Neuronal stem cell (in vitro differentiated cells): ENCODE data around the gene ZFPL1.

Source experiments
- DNase-seq: peaks from one replicate; pipeline ENCODE4 v3.0.0-alpha.2; 2013; ENCODE audit warnings: low spot score
- H2AFZ ChIP-seq: one replicate; pipeline ENCODE4 v1.6.1; 2013; ENCODE audit warnings: mild to moderate bottlenecking, low read length, inconsistent platforms
- H2AK5ac ChIP-seq: 2 replicates; pipeline ENCODE4 v1.6.1; 2013; ENCODE audit warnings: low read depth, mild to moderate bottlenecking, inconsistent platforms, low read length, moderate library complexity, mixed read lengths
- H2BK120ac ChIP-seq: 2 replicates; pipeline ENCODE4 v1.6.1; 2013; ENCODE audit warnings: low read depth, mild to moderate bottlenecking, inconsistent platforms, low read length, moderate library complexity, mixed read lengths
- H2BK12ac ChIP-seq: one replicate; pipeline ENCODE4 v1.6.1; 2013; ENCODE audit warnings: low read length, inconsistent platforms
- H2BK15ac ChIP-seq: 2 replicates; pipeline ENCODE4 v1.6.1; 2013; ENCODE audit warnings: mild to moderate bottlenecking, low read length, inconsistent platforms, mixed read lengths
- H2BK5ac ChIP-seq: one replicate; pipeline ENCODE4 v1.6.1; 2013; ENCODE audit warnings: inconsistent platforms, mild to moderate bottlenecking, low read length, moderate library complexity
- H3K14ac ChIP-seq: one replicate; pipeline ENCODE4 v1.6.1; 2013; ENCODE audit warnings: low read length, inconsistent platforms
- H3K18ac ChIP-seq: 2 replicates; pipeline ENCODE4 v1.6.1; 2013; ENCODE audit warnings: low read length, inconsistent platforms
- H3K23ac ChIP-seq: 2 replicates; pipeline ENCODE4 v1.6.1; 2013; ENCODE audit warnings: low read depth, mild to moderate bottlenecking, mixed read lengths, low read length, inconsistent platforms; ENCODE audit not compliant: poor library complexity
- H3K27ac ChIP-seq: replicated peaks from 3 replicates; pipeline ENCODE4 v1.5.1; 2013; ENCODE audit warnings: low read length, inconsistent platforms
- H3K27me3 ChIP-seq, 3 experiments: 2 replicates each; pipeline ENCODE4 v1.6.1; 2013; ENCODE audit warnings: low read length in 3 of 3, mild to moderate bottlenecking in 2 of 3, inconsistent platforms in 1 of 3, low read depth in 1 of 3, mixed read lengths in 1 of 3, moderate library complexity in 1 of 3; ENCODE audit not compliant: control insufficient read depth in 3 of 3, insufficient read depth in 3 of 3
- H3K36me3 ChIP-seq, 2 donors: replicated peaks in 1 of 2; 2 replicates each; pipeline ENCODE4 v1.6.1; 2013; ENCODE audit warnings: low read length in 2 of 2; ENCODE audit not compliant: control insufficient read depth in 2 of 2, insufficient read depth in 2 of 2
- H3K4ac ChIP-seq: 2 replicates; pipeline ENCODE4 v1.6.1; 2013; ENCODE audit warnings: inconsistent platforms, mild to moderate bottlenecking, low read length, moderate library complexity
- H3K4me1 ChIP-seq, 2 donors: 1 replicate in 1 of 2; 2 replicates in 1 of 2; pipeline ENCODE4 v1.6.1; 2013; ENCODE audit warnings: low read length in 2 of 2, low read depth in 1 of 2; ENCODE audit not compliant: control insufficient read depth in 2 of 2, insufficient read depth in 1 of 2
- H3K4me2 ChIP-seq: one replicate; pipeline ENCODE4 v1.6.1; 2013; ENCODE audit warnings: mild to moderate bottlenecking, low read length, inconsistent platforms; ENCODE audit not compliant: insufficient read depth, poor library complexity, severe bottlenecking
- H3K4me3 ChIP-seq, 2 donors: 2 replicates each; pipeline ENCODE4 v1.5.1; 2013; ENCODE audit warnings: low read length in 2 of 2, mild to moderate bottlenecking in 2 of 2, inconsistent platforms in 1 of 2, moderate library complexity in 1 of 2
- H3K79me1 ChIP-seq: one replicate; pipeline ENCODE4 v1.6.1; 2013; ENCODE audit warnings: low read depth, mild to moderate bottlenecking, inconsistent platforms, low read length, moderate library complexity
- H3K9ac ChIP-seq: one replicate; pipeline ENCODE4 v1.6.1; 2013; ENCODE audit warnings: mild to moderate bottlenecking, low read depth, low read length, inconsistent platforms; ENCODE audit not compliant: poor library complexity
- H3K9me3 ChIP-seq, 2 donors: replicated peaks in 1 of 2; 2 replicates each; pipeline versions ENCODE3 to v1.6.1; 2013; ENCODE audit warnings: low read length in 2 of 2, mild to moderate bottlenecking in 2 of 2, inconsistent platforms in 1 of 2, low read depth in 1 of 2, mixed read lengths in 1 of 2, moderate library complexity in 1 of 2; ENCODE audit not compliant: control insufficient read depth in 2 of 2, insufficient read depth in 1 of 2
- H4K8ac ChIP-seq: one replicate; pipeline ENCODE4 v1.6.1; 2013; ENCODE audit warnings: low read depth, mild to moderate bottlenecking, inconsistent platforms, low read length, moderate library complexity
- H4K91ac ChIP-seq: one replicate; pipeline ENCODE4 v1.6.1; 2013; ENCODE audit warnings: low read length, low read depth, mild to moderate bottlenecking, inconsistent platforms; ENCODE audit not compliant: poor library complexity
- WGBS, 2 donors: extraction: QIAGEN DNeasy Blood & Tissue Kit; methylation state at CpG; one replicate each; pipeline ENCODE4 v1.1.7; 2013; ENCODE audit warnings: missing lambda C conversion rate in 2 of 2, mixed read lengths in 1 of 2; ENCODE audit not compliant: insufficient read length in 2 of 2, insufficient replicate concordance in 1 of 2; ENCODE audit errors: extremely low coverage in 2 of 2; 5-methylcytosine and 5-hydroxymethylcytosine counted together

The ZFPL1 gene

DNA sequence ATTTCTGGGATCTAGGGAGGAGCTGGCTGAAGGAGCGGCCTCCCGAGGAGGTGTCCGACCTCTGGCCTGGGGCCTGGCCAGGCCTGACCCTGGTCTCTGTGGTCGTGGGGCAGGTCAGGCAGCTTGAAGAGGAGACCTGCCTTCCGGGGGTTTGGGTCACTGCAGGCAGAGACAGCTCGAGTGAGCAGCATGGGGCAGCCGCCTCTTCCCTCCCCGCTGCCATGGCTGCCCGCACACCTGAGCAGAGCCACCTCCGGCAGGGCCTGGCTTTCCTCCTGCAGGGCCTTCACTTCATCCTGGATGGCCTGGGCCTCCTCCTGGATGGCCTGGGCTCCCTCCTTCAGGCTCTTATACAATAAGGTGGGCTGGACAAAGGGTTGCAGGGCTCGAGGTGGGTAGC, 17.7 kb upstream of the ZFPL1 start:
- WGBS, 2 donors = no CpG with 5 or more reads among the region's 11 CpGs
- Histone ChIP-seq H3K79me1 (no peaks in the 10 kb centered on the region), H4K8ac (peak overlapping the region; percentile 86), H3K9ac (peak overlapping the region; percentile 80), H3K23ac (peak overlapping the region; percentile 1), H3K9me3 (no peaks in the 10 kb centered on the region), H2BK5ac (no peak overlapping the region), H3K27ac (no peak overlapping the region), H3K36me3 (no peaks in the 10 kb centered on the region), H3K4me2 (no peak overlapping the region), H2BK120ac (no peak overlapping the region), H4K91ac (no peak overlapping the region), H3K4me3 (no peak overlapping the region), H2AK5ac (peak overlapping the region; percentile 91), H3K27me3 (no peaks in the 10 kb centered on the region), H2BK12ac (peak overlapping the region; percentile 2), H3K14ac (peak overlapping the region; percentile 78), H2BK15ac (peak overlapping the region; percentile 6), H3K4me1 (peaks cover 9 to 11% of the 10 kb centered on the region in 2 donors), H2AFZ (peak overlapping the region; percentile 83), H3K4ac (no peak overlapping the region), H3K18ac (peak overlapping the region; percentile 90)
- no peak for DNase-seq

DNA sequence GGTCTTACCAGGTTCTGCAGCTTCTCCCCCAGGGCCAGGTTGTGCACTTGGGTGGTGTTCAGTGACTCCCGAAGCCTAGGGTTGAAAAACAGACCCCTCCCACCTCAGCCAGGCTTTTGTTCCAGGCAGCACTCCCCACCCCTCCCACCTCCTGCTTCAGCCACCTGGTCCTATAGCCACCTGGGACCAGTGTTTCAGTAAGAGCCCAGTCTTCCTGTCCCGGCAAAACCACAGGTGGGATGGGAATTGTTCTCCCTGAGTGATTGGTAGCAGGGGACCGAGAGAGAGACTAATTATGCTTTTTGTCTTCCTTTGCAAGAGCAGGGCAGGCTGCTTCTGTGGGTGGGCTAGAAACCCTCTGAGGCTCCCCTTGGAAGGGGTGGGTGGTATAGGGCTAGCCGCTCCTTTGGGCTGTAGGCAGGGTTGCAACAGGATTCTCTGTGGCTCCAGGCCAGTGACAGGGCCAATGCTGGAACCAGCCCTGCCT, 17.2 kb upstream of the ZFPL1 start:
- no peak overlapping the region for H2BK12ac ChIP-seq
- no peak for DNase-seq
- peak overlapping the region; percentile 83 for H2AFZ ChIP-seq

GRCh38 chr11:65067446-65067845, 16.6 kb upstream of the ZFPL1 start:
- no CpG with 5 or more reads among the region's 10 CpGs for WGBS, 2 donors
- Histone ChIP-seq H3K18ac (peak overlapping the region; percentile 61), H4K8ac (no peak overlapping the region), H2BK12ac (peak overlapping the region; percentile 59), H3K4me2 (no peak overlapping the region), H3K27me3 (no peaks in the 10 kb centered on the region), H3K27ac (no peak overlapping the region), H2BK5ac (no peak overlapping the region), H3K4ac (no peak overlapping the region), H4K91ac (no peak overlapping the region), H3K9me3 (no peaks in the 10 kb centered on the region), H3K4me1 (peaks cover 9 to 11% of the 10 kb centered on the region in 2 donors), H2AK5ac (no peak overlapping the region), H3K14ac (no peak overlapping the region), H3K23ac (no peak overlapping the region), H2AFZ (peak overlapping the region; percentile 83), H3K9ac (no peak overlapping the region), H3K36me3 (no peaks in the 10 kb centered on the region), H2BK120ac (no peak overlapping the region), H3K4me3 (no peak overlapping the region), H3K79me1 (no peaks in the 10 kb centered on the region), H2BK15ac (no peak overlapping the region)
- no peak for DNase-seq

More for the DNA sequence above, 17.2 kb upstream of the ZFPL1 start:
- Histone ChIP-seq H4K91ac (no peak overlapping the region), H3K4me1 (peaks cover 9 to 11% of the 10 kb centered on the region in 2 donors), H3K9ac (peak overlapping the region; percentile 80), H4K8ac (no peak overlapping the region), H3K4me3 (no peak overlapping the region), H3K4ac (no peak overlapping the region), H3K27me3 (no peaks in the 10 kb centered on the region), H3K27ac (no peak overlapping the region), H2BK15ac (peak overlapping the region; percentile 6), H2BK5ac (no peak overlapping the region), H3K36me3 (no peaks in the 10 kb centered on the region), H2BK120ac (no peak overlapping the region), H2AK5ac (no peak overlapping the region), H3K9me3 (no peaks in the 10 kb centered on the region), H3K79me1 (no peaks in the 10 kb centered on the region), H3K14ac (no peak overlapping the region), H3K18ac (peak overlapping the region; percentile 61), H3K23ac (no peak overlapping the region), H3K4me2 (no peak overlapping the region)
- no CpG with 5 or more reads among the region's 4 CpGs for WGBS, 2 donors

GRCh38 chr11:65069217-65069616, 14.8 kb upstream of the ZFPL1 start:
- H3K9me3 ChIP-seq = no peaks in the 10 kb centered on the region
- no peak overlapping the region for H3K4ac ChIP-seq
- H3K79me1 ChIP-seq = no peaks in the 10 kb centered on the region
- H4K91ac ChIP-seq = no peak overlapping the region
- no peak overlapping the region for H2BK120ac ChIP-seq
- no peaks in the 10 kb centered on the region for H3K36me3 ChIP-seq
- no peak overlapping the region for H3K18ac ChIP-seq
- H4K8ac ChIP-seq = no peak overlapping the region
- H3K14ac ChIP-seq = no peak overlapping the region
- no peak overlapping the region for H2BK12ac ChIP-seq
- no peak overlapping the region for H2BK5ac ChIP-seq
- WGBS, 2 donors = no CpG with 5 or more reads among the region's 9 CpGs
- H3K4me3 ChIP-seq = no peak overlapping the region
- H3K27me3 ChIP-seq = no peaks in the 10 kb centered on the region
- no peak overlapping the region for H3K9ac ChIP-seq
- H2BK15ac ChIP-seq = no peak overlapping the region
- H3K27ac ChIP-seq = no peak overlapping the region
- H3K4me1 ChIP-seq = peaks cover 9 to 11% of the 10 kb centered on the region in 2 donors
- no peak overlapping the region for H2AK5ac ChIP-seq
- no peak overlapping the region for H2AFZ ChIP-seq
- no peak overlapping the region for H3K23ac ChIP-seq
- H3K4me2 ChIP-seq = no peak overlapping the region
- no peak for DNase-seq
